ENCODE results near the gene SLC44A3.
A peak's percentile ranks its signal among the peaks of the same experiment; 100 is the strongest.

The SLC44A3 gene, protein sequence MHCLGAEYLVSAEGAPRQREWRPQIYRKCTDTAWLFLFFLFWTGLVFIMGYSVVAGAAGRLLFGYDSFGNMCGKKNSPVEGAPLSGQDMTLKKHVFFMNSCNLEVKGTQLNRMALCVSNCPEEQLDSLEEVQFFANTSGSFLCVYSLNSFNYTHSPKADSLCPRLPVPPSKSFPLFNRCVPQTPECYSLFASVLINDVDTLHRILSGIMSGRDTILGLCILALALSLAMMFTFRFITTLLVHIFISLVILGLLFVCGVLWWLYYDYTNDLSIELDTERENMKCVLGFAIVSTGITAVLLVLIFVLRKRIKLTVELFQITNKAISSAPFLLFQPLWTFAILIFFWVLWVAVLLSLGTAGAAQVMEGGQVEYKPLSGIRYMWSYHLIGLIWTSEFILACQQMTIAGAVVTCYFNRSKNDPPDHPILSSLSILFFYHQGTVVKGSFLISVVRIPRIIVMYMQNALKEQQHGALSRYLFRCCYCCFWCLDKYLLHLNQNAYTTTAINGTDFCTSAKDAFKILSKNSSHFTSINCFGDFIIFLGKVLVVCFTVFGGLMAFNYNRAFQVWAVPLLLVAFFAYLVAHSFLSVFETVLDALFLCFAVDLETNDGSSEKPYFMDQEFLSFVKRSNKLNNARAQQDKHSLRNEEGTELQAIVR

DNA sequence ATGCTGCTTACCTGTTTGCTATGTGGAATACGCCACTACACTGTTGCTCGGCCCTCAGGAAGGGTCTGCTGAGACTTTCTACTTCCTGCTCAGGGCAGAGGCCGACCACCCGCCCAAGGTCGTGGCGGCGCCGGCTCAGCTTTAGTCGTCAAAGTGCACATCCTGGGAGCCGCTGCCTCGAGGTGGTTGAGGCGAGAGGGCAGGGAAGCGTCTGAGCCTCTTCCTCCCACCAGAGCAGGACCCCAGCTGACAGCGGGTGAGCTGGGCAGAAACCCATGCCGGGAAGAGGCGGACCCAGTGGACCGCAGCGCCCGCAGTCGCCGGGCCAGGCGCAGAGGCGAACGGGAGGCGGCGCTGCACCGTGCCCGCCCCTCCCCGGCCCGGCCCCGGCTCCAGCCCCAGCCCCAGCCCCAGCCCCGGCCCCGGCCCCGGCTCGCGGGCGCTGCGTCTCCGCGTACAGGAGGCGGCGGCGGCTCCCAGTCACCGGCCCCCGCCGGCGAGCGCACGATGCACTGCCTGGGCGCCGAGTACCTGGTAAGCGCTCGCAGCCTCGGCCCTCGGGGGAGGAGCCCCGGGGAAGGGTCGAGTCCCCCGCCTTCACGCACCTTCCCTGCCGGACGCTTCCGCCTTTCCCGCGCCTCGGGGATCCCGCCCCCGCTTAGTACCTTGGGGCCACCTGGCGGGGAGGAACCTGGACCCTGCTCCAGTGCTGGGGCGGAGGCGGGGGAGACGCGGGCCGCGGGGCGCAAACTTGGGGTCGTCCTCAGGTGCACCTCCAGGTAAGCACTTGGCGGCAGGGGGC lies at the start of gene SLC44A3:
Gene SLC44A3, plus strand, starts transcription at position 413 of the 802 bp plus-strand sequence. Its CDS starts 95 bp downstream, at position 508.
- Histone ChIP-seq H3K4me3 (replicated peaks; ENCODE audit: low read depth, low read length) (peak within 1 kb of the TSS; percentile 41), H3K36me3 (ENCODE audit: control insufficient read depth, insufficient read depth, low read length) (no peaks in the 10 kb centered on the region), H3K27me3 (replicated peaks; ENCODE audit: control insufficient read depth, insufficient read depth, low read length) (no peaks in the 10 kb centered on the region; the same call in none of the 2 replicates)
- DNase-seq (ENCODE audit: extremely low read depth, insufficient read length) = no peak
- TF ChIP-seq, protein P1, sequence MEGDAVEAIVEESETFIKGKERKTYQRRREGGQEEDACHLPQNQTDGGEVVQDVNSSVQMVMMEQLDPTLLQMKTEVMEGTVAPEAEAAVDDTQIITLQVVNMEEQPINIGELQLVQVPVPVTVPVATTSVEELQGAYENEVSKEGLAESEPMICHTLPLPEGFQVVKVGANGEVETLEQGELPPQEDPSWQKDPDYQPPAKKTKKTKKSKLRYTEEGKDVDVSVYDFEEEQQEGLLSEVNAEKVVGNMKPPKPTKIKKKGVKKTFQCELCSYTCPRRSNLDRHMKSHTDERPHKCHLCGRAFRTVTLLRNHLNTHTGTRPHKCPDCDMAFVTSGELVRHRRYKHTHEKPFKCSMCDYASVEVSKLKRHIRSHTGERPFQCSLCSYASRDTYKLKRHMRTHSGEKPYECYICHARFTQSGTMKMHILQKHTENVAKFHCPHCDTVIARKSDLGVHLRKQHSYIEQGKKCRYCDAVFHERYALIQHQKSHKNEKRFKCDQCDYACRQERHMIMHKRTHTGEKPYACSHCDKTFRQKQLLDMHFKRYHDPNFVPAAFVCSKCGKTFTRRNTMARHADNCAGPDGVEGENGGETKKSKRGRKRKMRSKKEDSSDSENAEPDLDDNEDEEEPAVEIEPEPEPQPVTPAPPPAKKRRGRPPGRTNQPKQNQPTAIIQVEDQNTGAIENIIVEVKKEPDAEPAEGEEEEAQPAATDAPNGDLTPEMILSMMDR (IDR thresholded peaks at IDR 0.05; ENCODE audit: insufficient read depth, low read length, poor library complexity, severe bottlenecking) = no peak

DNA sequence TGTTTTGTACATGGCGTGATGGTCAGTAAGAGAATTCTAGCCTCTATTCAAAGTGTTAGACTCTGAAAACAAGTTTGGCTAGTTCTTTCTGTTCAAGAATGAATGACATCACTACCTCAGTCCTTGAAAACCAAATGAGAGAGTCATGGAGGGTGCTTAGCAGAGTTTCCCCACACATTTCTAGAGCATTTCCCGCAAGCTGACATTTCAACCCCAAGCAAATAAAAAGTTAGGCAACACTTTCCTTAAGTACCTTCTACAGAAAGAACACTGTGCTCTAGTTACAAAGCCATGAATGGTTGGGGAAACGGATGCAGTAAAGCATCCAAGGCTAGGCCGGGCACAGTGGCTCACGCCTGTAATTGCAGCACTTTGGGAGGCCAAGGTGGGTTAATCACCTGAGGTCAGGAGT lies 47.9 kb upstream of the SLC44A3 start:
- no peaks in the 10 kb centered on the region for H3K27me3 ChIP-seq (replicated peaks; ENCODE audit: control insufficient read depth, insufficient read depth, low read length)
- H3K4me3 ChIP-seq (replicated peaks; ENCODE audit: low read depth, low read length) = no peak overlapping the region
- no peaks in the 10 kb centered on the region for H3K36me3 ChIP-seq (ENCODE audit: control insufficient read depth, insufficient read depth, low read length)
- DNase-seq (ENCODE audit: extremely low read depth, insufficient read length) = no peak
- TF ChIP-seq, protein P1 (IDR thresholded peaks at IDR 0.05; ENCODE audit: insufficient read depth, low read length, poor library complexity, severe bottlenecking) = no peak

DNA sequence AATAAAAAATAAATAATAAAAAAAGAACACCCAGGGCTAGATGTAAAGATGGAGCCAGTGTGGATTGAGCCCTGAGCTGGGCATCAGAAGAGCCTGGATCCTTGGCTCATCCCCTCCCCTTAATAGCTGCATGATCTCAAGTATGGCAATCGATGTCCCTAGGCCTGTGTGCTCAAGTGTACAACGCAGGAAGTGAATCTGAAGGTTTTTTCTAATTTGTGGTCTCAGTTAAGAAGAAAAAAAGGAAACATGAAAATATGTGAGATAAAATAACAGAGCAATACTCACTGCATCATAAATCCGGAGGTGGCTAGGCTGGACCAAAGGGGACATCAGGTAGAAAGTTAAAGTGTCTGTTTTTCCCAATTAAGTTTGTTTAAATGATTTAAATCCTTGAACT lies 47.3 kb upstream of the SLC44A3 start:
- no peak for DNase-seq (ENCODE audit: extremely low read depth, insufficient read length)
- no peaks in the 10 kb centered on the region for H3K27me3 ChIP-seq (replicated peaks; ENCODE audit: control insufficient read depth, insufficient read depth, low read length)
- H3K36me3 ChIP-seq (ENCODE audit: control insufficient read depth, insufficient read depth, low read length) = no peaks in the 10 kb centered on the region
- no peak overlapping the region for H3K4me3 ChIP-seq (replicated peaks; ENCODE audit: low read depth, low read length)
- TF ChIP-seq, protein P1 (IDR thresholded peaks at IDR 0.05; ENCODE audit: insufficient read depth, low read length, poor library complexity, severe bottlenecking) = no peak

DNA sequence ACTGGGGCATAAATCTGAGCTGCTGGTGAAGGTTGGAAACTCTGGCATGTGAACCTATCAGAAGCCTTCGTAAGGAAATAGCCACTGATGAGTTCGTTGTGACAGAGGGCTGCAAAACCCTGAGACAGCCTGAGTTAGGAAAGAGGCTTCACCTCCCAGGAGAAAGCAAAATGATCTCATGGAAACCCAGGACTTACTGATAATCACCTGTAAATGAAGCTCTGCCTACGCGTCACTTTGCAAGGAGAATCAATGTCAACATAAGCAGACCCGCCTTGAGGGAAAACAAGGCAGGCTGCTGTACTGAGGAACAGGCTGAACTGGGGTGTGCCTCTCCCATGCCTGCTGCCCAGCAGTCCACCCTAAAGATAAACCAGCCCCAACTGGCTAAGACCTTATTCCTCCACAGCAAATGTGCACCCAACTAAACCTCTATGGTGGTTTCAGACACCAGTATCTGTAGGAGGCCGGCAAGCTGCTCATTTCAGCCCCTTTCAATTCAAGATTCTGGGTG lies 46.8 kb upstream of the SLC44A3 start:
- no peak overlapping the region for H3K4me3 ChIP-seq (replicated peaks; ENCODE audit: low read depth, low read length)
- no peaks in the 10 kb centered on the region for H3K27me3 ChIP-seq (replicated peaks; ENCODE audit: control insufficient read depth, insufficient read depth, low read length)
- H3K36me3 ChIP-seq (ENCODE audit: control insufficient read depth, insufficient read depth, low read length) = no peaks in the 10 kb centered on the region
- DNase-seq (ENCODE audit: extremely low read depth, insufficient read length) = no peak
- TF ChIP-seq, protein P1 (IDR thresholded peaks at IDR 0.05; ENCODE audit: insufficient read depth, low read length, poor library complexity, severe bottlenecking) = no peak

DNA sequence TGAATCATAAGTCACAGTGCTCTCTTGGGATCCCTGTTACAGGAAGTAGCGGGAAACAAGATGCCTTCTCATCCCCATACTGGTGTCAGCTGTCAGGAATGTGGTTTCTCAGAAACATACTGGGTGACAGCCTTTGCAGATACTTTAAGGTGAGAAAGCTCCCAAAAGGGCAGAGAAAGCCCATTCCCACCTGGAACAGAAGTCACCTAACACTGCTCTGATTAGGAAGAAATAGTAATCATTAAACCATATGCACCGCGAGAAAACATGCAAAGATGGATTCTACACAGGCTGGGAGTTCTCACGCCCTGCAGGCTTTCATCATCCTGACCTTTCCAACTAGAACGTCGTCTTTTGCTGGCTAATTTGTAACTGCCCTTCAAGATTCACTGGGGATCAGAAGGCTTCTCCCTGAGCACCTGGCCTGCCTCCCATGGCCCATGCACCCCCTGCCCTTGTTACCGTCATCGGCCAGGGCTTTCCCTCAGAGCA lies 46.2 kb upstream of the SLC44A3 start:
- Histone ChIP-seq H3K27me3 (replicated peaks; ENCODE audit: control insufficient read depth, insufficient read depth, low read length) (no peaks in the 10 kb centered on the region), H3K36me3 (ENCODE audit: control insufficient read depth, insufficient read depth, low read length) (no peaks in the 10 kb centered on the region), H3K4me3 (replicated peaks; ENCODE audit: low read depth, low read length) (no peak overlapping the region)
- no peak for DNase-seq (ENCODE audit: extremely low read depth, insufficient read length)
- TF ChIP-seq, protein P1 (IDR thresholded peaks at IDR 0.05; ENCODE audit: insufficient read depth, low read length, poor library complexity, severe bottlenecking) = no peak

Measured in GM06990 (cell line).